ENCODE results near the gene ATP2A2. TPM values are rescaled to one million over a fixed set of nuclear protein-coding genes. Genes with fewer than 3 reads are reported as not detected.
"Not testable (repeated sequence)": the region's sequence is repeated elsewhere in the genome, so short reads cannot be mapped to it uniquely, and the experiment has no call there.

ATP2A2 gene
- total RNA-seq, 1 donor from 2014 or later, result 135 TPM

DNA sequence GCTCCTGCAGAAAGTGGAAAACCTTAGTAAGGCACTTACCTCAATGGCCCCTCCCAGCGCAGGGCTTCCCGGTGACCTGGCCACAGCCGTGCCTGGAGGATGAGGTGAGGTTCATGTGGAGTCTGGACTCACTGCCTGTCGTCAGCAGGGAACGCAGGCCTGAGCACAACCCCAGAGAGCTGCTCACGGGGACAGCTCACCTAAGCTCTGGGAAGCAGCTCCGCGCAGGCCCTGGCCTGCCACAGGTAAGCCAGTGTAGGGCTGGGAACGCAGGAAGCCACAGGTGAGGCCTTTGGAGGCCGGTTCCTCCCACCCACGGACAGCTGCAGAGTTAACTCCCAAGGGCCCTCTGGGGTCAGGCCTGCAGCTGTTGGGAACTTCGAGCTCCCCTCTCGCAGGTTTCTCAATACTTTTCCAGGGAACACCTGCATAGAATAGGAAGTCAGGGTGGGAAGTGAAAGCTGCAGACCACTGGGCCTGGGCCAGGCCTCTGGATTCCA is 89.7 kb downstream of the ATP2A2 start:
- DNase-seq, result no peak

DNA sequence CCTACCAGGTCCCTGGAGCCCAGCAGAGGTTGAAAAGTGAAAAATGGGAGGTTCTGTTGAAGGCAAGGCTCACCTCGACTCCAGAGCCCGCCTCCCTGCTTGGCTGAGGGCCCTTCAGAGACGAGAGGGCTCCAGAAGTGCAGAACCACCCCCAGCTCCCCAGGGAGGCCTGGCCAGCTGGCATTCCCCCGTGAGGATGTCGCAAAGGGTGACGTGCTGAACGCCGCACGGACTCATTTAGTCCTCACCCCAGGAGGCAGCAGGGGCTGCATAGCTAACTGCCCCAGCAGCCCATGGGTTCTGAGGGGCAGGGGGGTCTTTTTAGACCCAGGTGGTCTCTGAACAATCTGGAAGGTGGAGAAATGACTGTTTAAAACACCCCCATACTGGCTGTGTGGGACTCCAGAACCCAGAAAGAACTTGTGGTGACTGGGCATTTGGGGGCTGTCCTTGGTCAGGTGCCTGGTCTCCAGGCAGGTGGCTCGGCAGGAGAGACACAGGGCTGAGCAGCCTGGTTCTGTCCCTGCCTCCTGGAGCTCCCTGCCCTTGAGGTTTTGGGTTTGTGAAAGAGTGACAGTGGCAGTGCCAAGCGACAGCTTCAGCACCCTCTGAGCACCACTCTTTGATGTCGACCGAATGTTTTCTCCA is 90.5 kb downstream of the ATP2A2 start:
- DNase-seq, result no peak

DNA sequence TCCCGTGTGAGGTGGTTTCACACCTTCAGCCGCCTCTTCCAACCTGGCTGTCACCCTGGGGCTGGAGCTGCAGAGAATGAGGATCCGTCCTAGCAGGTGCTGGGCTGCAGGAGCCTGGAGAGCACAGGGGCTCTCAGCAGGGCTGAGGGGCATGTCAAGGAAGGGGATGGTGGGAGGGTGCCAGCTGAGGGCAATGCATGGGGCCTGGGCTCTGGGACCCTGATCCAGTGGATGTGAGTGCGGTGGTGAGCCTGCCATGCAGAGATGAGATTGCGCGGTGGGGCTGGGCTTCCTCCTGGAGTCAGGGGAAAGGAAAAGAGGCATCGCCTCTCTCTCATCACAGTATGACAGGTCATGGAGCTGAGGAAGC is 91.0 kb downstream of the ATP2A2 start:
- no peak for DNase-seq

DNA sequence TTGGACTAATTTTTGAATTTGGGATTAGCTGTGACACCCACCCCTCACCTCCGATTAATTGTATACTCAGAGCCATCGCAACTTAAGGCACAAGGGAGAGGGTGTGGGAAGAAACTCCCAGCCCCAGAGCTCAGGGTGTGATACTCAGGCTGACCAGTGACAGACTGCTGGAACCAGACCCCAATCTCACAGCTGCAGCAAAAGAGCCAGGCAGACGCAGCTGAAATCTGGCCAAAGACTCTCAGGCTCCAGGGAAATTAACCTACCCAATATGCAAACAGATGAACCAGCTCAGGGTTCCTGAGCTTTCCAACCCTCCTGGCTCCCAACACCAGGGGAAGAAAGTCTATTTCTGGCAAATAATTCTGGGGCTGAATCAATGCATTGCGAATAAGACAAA is 92.0 kb downstream of the ATP2A2 start:
- DNase-seq, result no peak

DNA sequence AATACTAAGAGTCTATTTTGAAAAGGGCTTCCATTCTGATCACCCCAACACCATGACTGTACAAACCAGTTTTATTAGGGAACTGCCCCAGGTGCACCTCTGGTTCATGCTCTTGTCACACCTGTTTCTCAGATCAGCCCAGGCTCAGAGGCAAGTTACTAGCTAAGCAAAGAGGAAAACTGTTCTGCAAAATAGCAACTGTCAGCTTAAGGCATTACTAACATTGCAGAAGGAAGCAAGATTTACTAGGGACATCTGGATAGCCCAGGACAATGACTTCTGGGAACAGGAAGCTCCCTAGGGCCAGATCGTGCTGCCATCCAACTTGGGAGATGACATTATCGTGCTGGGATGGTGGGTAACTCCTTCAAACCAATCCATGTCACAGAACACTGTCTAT is 92.4 kb downstream of the ATP2A2 start:
- no peak for DNase-seq

DNA sequence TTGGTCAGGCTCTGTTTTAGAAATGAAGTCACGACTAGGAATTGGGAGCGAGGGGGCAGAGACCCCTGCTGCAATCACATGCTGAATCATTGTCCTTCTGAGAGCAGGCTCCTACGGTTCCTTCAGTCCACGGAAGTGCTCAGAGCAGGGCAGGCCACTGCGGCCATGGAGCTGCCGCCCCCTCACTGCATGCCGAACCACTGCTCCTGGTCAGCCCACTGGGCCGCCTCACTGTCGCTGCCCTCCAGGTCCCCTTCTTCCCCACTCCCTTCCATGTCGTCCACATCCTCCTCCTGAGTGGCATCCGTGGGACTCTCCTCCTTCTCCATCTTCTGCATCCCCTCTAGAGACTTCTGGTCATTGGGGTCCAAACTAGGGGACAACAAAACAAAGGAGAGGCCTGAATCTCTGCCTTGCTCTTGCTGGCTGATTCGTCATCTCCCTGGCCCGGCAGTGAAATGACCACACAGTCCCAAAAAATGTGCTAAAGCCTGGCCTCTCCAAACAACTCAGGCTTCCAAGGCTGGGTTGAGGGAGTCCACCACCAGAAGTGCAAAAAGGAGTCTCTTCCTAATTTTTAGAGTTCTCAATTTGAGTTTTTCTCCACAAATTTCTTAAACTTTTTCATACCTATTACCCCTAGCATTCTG is 93.0 kb downstream of the ATP2A2 start:
- DNase-seq, result no peak

DNA sequence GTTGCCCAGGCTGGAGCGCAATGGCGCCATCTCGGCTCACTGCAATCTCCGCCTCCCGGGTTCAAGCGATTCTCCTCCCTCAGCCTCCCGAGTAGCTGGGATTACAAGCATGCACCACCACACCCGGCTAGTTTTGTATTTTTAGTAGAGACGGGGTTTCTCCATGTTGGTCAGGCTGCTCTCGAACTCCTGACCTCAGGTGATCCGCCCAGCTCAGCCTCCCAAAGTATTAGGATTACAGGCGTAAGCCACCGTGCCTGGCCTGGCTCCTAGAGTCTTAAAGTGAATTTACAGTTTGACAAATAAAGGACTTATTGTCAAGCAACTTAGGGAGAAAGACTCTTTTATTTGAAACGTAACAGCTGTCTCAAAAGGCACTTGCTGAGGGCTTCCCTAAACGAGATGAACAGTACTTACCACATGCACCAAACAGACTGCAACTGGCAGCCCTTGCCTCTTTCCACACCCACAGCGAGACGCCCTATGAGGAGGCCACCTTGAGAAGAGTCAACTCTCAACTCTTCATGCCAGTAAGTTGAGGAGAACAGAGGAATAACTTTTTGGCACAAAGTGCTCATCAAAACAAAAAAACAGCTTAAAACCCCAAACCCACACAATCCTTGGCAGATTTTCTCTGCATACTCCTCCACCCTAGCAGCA is 97.2 kb downstream of the ATP2A2 start:
- DNase-seq, result not testable (repeated sequence)

DNA sequence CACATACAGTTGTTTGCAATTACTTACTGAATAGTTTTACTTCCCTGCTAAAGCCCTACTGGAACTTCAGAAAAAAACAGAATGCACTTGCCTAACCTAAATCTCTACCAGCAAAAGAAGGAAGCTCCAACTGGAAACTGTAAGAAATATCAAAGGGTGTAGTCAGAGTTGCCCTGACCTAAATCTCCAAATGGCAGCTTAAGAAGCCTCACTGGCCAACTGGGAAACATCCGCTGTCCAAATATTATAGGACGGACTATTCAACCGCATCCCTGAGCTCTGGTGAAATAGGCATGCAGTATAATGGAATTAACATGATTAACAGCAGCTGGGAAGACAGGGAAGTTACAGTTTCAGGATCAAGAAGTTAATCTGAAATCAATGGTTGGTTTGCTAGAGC is 98.2 kb downstream of the ATP2A2 start:
- no peak for DNase-seq

DNA sequence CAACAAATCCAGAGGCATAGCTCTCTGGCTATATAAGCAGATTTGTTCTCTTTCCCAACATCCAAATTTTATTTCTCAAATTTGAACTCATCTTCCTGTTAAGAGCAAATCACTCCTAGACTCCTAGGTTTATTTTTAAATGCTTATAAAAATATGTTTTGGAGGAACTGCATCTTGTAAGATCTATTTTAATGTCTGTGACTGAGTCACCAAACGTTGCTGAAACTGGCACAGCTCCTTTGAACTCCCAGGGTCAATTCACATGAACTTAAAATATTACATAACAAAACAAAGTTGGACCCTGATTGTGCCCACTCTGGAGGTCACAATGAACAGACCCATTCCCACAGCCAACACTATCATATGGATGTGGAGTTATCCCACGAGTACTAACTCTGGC is 98.6 kb downstream of the ATP2A2 start:
- no peak for DNase-seq

DNA sequence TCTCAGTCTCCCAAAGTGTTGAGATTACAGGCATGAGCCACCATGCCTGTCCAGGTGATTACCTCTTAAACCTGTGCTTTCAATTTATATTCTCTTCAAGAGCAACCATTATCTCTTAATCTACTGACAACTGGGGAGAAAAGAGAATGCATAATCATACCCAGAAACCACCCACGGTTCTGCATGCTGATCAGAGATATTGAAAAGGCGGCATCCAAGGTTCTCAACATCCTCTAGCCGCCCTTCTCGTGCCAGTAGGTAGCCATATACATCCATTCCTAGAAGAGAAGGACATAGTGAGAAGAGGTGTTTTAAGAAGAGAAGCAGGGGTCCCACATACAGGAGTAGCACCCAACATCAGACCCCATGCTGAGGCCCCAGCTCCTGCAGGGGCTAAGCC is 101.6 kb downstream of the ATP2A2 start:
- DNase-seq, result no peak

Small RNA genes lying within 50 kb of the gene (small RNA-seq; reads per million reads assigned to genes)
- gene RN7SL769P (ENCODE audit: low replicate concordance), result not detected

Other genes starting within 250 kb of the ATP2A2 start
- 13.1 TPM for gene C12orf76, start 232.7 kb upstream of the ATP2A2 start, total RNA-seq
- gene IFT81, start 156.9 kb upstream of the ATP2A2 start, total RNA-seq, result 21.9 TPM
- gene ANAPC7, start 122.5 kb downstream of the ATP2A2 start, total RNA-seq, result 38.0 TPM
- gene ARPC3, start 169.1 kb downstream of the ATP2A2 start, total RNA-seq, result 113 TPM
- gene GPN3, start 187.0 kb downstream of the ATP2A2 start, total RNA-seq, result 15.4 TPM
- gene FAM216A, start 187.6 kb downstream of the ATP2A2 start, total RNA-seq, result 5.4 TPM
- gene VPS29, start 220.9 kb downstream of the ATP2A2 start, total RNA-seq, result 59.7 TPM
- gene RAD9B, start 221.1 kb downstream of the ATP2A2 start, total RNA-seq, result 0.79 TPM

Data from skin of body (tissue), 3 donors.